Islet of Langerhans (tissue), 1 donor: ENCODE data around the gene NEMP1.

ENCODE experiments used
- FAIRE-seq: peaks from one replicate; lab custom pipeline; 2011; peaks lifted over from hg19 to GRCh38; lab: Jason Lieb, UNC

Gene NEMP1

DNA sequence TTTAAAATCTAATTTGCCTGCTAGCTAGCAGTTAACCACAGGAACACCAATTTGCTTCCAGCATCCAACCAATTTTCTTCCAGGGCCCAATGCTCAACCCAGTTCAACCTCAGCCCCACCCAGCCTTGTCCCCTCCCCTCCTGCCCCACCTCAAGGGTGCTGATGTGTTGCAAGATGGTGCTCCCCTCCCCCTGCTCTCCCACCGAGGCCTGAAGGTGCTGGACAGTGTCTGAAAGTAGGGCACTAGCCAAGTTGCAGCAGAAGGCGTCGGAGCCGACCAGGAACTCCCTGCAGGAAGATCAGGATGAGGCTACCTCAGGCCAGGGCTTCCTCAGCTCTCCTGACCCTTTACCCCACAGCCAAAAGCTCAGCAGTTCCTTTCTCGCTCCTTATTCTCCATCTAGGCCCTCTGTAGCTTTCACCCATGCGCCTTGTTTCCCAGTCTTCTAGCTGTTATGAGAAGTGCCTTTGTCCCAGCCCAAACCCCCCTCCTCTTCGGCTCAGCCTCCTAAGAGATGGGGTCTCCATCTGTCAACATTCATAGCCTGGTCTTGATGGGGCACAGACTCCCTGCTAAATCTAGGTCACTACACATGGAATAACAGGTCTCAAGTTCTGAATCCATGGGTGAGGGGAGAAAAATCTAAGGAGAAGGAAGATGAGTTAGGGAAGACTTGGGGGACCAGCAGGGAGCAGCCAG, 29.0 kb upstream of the NEMP1 start:
- no peak for FAIRE-seq

- no peak for FAIRE-seq
These were observed 27.6 kb upstream of the NEMP1 start for GRCh38 chr12:57106021-57106708.

DNA sequence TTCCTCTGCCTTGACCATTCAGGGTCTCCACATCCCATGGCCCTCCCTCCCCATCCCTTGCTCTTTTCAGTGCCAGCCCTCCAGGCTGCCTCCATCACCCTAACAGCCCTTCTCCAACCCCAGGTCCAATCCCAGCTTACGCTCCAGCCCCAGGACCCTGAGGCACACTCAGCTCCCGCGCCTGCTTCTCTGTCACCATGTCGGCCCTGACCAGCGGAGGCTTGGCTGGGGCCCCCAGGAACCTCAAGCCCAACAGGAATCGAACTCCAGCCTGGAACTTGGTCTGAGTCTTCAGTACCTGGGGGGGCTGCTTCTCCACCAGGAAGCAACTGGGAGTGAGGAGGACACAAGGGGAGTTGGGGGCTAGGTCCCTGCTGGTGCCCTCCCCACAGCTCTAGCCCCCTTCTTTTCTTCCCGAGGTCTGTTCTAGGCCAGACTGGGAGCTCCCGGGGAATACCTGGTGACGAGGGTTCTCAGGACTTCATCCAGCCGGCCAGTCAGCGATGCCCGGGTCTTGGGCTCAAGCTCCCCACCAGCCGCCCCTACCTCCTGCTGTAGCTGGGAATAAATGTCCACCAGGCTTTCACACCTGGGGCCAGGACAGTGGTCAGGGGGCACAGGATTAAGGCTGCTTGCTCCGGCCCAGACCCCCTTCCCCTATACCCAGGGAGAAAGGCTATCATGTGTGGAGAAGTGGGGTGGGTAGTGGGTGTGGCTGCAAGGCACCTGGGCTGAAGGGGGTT, 26.6 kb upstream of the NEMP1 start:
- FAIRE-seq: no peak

- FAIRE-seq: no peak
These were observed 25.8 kb upstream of the NEMP1 start for GRCh38 chr12:57104292-57104910.

- no peak for FAIRE-seq
These were observed 25.3 kb upstream of the NEMP1 start for GRCh38 chr12:57103856-57104255.

GRCh38 chr12:57101892-57102695, 23.5 kb upstream of the NEMP1 start:
- no peak for FAIRE-seq

DNA sequence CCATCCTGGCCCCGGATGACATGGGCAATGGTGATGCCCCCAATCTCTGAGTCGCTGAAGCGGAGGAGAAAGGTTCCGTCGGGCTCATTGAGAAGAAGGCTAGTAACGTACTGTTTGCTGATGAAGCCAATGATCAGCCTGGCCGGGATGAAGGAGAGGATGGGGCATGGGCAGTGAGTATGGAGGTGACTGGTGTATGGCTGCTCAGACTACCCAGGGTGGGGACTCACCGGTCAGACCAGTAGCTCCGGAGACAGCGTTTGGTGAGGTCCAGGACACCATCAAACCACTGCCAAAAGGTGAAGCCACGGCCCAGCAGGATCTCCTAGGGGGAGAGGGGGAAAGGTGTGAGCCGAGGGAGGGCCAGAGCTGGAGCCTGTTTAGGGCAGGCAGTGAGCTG, 21.2 kb upstream of the NEMP1 start:
- FAIRE-seq: no peak

- no peak for FAIRE-seq
These were observed 20.6 kb upstream of the NEMP1 start for GRCh38 chr12:57099047-57099714.

- no peak for FAIRE-seq
These were observed 20.0 kb upstream of the NEMP1 start for GRCh38 chr12:57098546-57098945.

DNA sequence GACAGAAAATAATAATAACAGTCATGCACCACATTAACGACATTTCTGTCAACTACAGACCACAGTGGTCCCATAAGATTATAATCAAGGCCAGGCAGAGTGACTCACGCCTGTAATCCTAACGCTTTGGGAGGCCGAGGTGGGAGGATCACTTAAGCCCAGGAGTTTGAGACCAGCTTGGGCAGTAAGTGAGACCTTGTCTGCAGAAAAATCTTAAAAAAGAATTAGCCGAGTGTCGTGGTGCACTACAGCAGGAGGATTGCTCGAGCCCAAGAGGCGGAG, 18.9 kb upstream of the NEMP1 start:
- no peak for FAIRE-seq

DNA sequence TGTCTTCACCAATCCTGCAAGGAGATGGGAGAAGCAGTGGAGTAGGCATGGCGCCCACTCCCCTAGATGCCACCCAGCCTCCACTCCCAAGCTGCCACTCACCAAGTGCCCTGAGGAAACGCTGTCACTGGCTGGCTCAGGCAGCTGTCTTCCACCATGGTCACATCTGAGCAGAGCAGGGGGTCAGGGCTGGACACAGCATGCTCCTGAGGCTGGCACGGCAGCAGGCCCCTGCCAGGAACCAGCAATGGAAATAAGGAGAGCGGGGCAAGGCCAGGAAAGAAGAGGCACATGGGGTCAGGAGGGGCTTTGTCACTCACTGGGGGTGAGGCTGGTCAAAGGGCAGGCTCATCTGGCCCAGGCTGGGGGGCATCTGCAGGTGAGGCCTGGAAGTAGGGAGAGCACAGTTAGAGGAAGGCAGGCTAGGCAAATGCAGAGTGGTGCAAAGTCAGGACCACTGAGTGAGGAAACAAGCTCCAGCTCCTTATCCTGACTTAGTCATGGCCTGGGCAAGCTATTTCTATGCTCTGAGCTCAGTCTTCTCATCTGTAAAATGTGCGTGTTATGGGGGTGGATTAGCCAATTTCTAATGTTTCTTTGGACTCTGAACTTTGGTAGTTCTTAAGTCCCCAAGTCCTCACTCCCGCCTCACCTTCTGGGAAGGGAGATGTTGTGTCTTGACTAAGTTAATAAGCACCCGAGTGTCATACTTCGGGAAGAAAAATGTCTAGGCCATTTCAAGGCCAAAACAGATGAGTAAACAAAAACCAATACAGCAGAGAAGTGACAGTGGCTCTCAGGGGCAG, 18.4 kb upstream of the NEMP1 start:
- FAIRE-seq: no peak

DNA sequence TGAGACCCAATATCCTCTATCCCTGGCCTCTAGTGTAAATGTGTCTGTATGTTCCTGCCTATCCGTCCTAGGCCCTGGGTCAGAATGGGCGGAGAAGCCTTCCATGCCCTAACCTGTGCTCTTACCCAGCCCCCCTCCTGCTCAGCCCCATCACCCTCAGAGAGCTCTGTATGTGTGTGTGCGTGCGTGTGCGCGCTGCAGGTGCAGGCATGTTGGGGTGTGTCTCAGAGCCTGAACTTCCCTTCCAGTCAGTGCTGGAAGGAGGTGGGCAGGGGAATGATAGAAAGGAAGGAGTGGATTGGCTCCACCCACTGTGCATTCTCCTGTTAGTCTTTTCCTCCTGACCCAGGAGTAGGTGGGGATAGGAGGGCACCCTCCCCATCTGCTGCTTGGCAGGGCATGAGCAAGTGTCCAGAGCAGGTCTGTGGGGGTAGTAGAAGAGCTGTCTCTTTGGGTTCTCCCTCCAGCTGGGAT, 17.5 kb upstream of the NEMP1 start:
- no peak for FAIRE-seq

DNA sequence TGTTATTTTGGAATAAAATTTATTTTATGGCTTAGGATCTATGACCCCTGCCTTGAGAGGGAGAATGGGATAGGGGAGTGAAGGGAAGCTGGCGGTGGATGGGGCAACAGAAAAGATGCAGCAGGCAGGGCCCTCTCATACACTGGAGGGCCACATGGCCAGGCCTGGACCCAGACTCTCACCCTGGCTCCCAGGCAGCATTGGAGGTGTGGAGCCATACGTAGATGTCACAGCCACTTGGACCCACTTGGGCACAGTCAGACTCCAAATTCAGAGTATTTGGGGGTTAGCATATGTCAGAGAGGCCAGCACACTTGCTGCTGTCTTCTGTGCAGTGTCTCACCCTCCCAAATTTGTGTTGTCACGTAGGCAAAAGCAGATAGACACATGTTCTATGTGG, 16.8 kb upstream of the NEMP1 start:
- no peak for FAIRE-seq

GRCh38 chr12:57094208-57095160, 15.9 kb upstream of the NEMP1 start:
- FAIRE-seq: no peak

DNA sequence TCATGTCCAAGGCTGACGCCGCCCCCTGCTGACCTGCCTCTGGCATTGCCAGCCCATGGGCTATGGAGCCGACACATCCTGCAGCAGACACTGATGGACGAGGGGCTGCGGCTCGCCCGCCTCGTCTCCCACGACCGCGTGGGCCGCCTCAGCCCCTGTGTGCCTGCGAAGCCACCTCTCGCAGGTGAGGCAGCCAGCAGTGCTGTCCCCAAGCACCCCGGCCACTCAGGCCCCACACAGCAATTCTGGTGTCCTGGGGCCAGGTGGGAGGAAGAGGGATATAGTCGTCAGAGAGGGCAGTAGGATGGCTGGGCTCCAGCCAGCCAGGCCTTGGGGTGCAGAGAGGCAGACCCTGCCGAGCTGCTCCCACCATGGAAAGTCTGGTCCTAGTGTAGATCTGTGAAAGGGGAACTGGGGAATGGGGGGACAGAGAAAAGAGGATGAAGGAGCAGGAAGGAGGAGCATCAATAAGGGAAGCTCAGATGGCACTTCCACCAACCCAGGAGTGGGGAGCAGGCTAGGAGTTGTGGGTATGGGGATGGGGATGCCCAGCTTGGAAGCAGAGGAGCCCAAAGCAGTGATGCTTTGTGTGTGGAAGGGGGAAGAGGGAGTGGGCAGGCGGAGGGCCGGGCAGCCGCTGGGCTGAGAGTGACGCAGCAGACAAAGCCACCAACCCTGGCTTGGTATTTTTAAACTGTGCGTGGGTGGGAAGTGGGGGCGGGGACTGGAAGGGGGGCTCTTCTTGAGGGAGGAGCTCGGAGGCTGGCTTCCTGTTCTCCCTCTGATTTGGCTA, 15.0 kb upstream of the NEMP1 start:
- FAIRE-seq: no peak

- no peak for FAIRE-seq
These were observed 14.4 kb upstream of the NEMP1 start for GRCh38 chr12:57092876-57093414.

DNA sequence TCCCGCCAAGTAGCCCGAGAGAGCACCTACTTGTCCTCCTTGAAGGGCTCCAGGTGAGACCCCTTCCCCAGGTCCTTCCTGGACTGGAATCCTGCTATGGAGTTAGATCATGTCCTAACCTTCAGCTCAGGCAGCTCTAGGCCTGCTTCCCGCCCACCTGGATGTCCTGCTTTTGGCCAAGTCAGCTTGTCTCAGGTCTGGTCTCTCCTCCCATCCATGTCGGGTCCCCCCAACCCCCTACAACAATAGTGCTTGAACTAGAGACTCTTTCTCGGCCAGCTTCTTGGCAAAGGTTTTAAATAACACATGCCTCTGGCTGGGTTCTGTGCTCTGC, 13.9 kb upstream of the NEMP1 start:
- no peak for FAIRE-seq

DNA sequence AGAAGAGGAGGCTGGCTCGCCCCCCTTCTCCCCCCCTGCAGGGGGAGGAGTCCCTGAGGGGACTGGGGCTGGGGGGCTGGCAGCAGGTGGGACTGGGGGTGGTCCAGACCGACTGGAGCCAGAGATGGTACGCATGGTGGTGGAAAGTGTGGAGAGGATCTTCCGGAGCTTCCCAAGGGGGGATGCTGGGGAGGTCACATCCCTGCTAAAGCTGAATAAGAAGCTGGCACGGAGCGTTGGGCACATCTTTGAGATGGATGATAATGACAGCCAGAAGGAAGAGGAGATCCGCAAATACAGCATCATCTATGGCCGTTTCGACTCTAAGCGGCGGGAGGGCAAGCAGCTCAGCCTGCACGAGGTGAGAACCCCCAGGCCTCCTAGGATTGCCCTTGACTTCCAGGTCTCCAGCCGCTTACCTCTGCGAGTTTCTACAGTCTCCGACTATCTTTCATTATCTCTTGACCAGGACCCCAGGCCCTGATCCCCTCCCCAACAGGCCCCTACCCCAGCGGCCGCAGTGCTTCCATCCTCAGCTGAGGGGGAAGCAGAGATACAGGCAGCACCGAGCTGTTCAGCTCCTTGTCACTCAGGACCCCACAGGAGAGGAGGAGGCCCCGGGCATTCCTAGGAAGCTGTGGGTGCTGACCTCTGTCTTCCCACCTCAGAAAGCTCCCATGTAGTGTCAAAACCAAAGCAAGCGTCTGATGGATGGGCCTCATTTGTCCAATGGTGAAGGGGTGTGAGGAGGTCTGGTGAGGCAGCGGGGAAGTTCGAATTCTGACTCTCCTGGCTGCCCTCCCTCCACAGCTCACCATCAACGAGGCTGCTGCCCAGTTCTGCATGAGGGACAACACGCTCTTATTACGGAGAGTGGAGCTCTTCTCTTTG, 13.3 kb upstream of the NEMP1 start:
- no peak for FAIRE-seq
